ENCODE results near the gene EPYC.

EPYC gene

DNA sequence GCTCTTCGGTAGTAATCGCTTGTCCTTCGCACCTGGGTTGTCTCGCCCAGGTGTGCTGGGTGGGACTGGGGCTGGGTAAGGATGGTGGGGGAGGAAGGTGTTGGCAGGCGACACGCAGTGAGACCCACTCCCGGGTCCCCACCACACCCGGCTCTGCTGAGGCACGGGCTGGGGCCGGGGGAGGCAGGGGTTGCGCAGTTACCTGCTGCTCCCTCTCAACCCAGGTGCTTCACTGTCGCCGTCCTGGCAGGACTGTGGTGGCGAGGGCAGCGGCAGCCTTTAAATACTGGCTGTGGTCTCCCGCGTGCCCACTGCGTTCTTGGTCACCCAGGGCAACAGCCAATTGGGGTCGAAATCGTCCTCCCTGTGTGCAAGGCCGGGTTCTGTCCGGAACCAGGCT, 49.9 kb downstream of the EPYC start, which contains the start of gene CCER1:
CCER1 (minus strand) TSS at position 256 of the 400 bp plus-strand sequence. CDS start 434 bp downstream, outside the sequence.
- DNase-seq (ENCODE audit: low read depth): no peak
- TF ChIP-seq MYC (IDR thresholded peaks at IDR 0.05; ENCODE audit: low read depth, low read length) (no peak), POLR2A (IDR thresholded peaks at IDR 0.05; ENCODE audit: extremely low read depth, insufficient read length) (no peak)
- TF ChIP-seq, protein P1, sequence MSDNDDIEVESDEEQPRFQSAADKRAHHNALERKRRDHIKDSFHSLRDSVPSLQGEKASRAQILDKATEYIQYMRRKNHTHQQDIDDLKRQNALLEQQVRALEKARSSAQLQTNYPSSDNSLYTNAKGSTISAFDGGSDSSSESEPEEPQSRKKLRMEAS (IDR thresholded peaks at IDR 0.05; ENCODE audit: low read depth, low read length): no peak
- TF ChIP-seq, protein P2, sequence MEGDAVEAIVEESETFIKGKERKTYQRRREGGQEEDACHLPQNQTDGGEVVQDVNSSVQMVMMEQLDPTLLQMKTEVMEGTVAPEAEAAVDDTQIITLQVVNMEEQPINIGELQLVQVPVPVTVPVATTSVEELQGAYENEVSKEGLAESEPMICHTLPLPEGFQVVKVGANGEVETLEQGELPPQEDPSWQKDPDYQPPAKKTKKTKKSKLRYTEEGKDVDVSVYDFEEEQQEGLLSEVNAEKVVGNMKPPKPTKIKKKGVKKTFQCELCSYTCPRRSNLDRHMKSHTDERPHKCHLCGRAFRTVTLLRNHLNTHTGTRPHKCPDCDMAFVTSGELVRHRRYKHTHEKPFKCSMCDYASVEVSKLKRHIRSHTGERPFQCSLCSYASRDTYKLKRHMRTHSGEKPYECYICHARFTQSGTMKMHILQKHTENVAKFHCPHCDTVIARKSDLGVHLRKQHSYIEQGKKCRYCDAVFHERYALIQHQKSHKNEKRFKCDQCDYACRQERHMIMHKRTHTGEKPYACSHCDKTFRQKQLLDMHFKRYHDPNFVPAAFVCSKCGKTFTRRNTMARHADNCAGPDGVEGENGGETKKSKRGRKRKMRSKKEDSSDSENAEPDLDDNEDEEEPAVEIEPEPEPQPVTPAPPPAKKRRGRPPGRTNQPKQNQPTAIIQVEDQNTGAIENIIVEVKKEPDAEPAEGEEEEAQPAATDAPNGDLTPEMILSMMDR (IDR thresholded peaks at IDR 0.05; ENCODE audit: low read depth, low read length): no peak
- no peak within 1 kb of the TSS for H3K4me3 ChIP-seq (ENCODE audit: low read depth, low read length)

DNA sequence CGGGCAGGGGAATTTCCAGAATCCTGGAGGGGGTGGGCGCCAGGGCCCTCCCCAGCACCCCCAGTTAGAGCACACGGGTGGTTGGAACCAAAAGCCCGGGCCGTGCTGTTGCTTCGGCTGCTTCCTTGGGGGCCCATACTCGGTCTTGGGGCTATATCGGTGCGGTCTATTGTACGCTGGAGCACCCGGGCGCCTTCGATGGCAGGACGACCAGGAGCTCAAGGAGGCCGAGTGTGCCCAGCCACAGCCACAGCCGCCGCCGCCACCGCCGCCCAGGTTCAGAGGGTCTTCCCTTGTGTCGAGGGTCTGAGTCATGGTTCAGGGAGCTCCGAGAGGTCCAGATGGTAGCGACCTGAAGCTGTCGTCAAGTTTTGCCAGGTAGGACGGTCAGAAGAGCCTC, 50.3 kb downstream of the EPYC start:
- DNase-seq (ENCODE audit: low read depth): no peak
- TF ChIP-seq, protein P2 (IDR thresholded peaks at IDR 0.05; ENCODE audit: low read depth, low read length): no peak
- TF ChIP-seq POLR2A (IDR thresholded peaks at IDR 0.05; ENCODE audit: extremely low read depth, insufficient read length) (no peak), MYC (IDR thresholded peaks at IDR 0.05; ENCODE audit: low read depth, low read length) (no peak)
- TF ChIP-seq, protein P1 (IDR thresholded peaks at IDR 0.05; ENCODE audit: low read depth, low read length): no peak
- no peak overlapping the region for H3K4me3 ChIP-seq (ENCODE audit: low read depth, low read length)

DNA sequence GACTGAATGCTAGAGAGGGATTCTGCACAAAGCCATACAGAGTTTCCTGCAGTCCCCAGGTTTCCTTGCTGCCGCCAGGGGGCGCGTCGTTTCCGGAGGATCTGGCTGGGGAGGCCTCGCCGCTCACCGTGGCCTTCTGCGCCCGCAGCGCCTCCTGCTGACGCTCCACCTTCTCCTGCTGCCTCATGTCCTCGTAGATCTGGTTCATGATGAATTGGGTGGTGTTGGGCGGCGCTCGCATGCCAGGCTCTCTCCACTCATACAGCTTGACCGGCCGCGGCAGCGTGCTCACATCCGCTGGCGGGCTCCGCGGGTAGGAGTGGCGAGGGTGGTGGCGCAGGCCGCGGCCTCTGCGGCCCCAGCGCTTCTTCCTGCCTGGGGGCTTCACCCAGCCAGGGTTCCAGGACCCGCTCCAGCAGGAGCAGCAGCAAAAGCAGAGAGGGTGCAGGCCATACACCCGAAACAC, 50.8 kb downstream of the EPYC start:
- TF ChIP-seq, protein P2 (IDR thresholded peaks at IDR 0.05; ENCODE audit: low read depth, low read length): peak; percentile 7
- TF ChIP-seq, protein P1 (IDR thresholded peaks at IDR 0.05; ENCODE audit: low read depth, low read length): no peak
- TF ChIP-seq POLR2A (IDR thresholded peaks at IDR 0.05; ENCODE audit: extremely low read depth, insufficient read length): no peak
- H3K4me3 ChIP-seq (ENCODE audit: low read depth, low read length): no peak overlapping the region
- DNase-seq (ENCODE audit: low read depth): peak; percentile 20

DNA sequence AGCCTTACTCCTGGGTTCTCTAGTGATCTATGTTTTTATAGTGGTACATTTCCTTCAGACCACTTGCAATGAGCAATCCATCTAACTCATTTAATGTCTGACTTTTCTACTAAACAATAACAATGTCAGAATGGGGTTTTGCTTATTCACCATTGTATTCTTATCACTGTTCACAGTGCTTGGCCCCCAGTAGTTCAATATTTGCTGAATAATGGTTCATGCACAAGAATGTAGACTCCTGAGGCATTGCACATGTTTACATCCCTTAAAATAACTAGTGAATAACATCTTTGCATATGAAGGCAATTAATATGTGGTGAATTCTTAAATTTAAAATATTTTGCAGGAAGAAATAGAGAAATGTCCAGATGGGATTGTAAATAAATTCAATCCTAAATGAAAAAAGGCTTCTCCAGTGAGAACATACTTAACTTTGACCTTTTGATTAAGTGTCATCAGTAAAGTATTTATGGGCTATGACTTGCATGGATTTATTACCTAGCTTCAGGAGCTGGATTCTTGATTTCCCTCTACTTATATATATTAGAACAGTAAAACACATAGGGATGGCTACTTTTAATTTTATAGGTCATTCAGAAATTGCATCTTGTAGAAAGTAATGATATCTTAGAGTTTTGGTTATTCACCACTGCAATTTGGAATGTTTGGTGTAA, 53.2 kb downstream of the EPYC start:
- no peak overlapping the region for H3K4me3 ChIP-seq (ENCODE audit: low read depth, low read length)
- DNase-seq (ENCODE audit: low read depth): no peak
- TF ChIP-seq, protein P1 (IDR thresholded peaks at IDR 0.05; ENCODE audit: low read depth, low read length): no peak
- TF ChIP-seq, protein P2 (IDR thresholded peaks at IDR 0.05; ENCODE audit: low read depth, low read length): no peak
- TF ChIP-seq MYC (IDR thresholded peaks at IDR 0.05; ENCODE audit: low read depth, low read length): no peak
- no peak for TF ChIP-seq POLR2A (IDR thresholded peaks at IDR 0.05; ENCODE audit: extremely low read depth, insufficient read length)

DNA sequence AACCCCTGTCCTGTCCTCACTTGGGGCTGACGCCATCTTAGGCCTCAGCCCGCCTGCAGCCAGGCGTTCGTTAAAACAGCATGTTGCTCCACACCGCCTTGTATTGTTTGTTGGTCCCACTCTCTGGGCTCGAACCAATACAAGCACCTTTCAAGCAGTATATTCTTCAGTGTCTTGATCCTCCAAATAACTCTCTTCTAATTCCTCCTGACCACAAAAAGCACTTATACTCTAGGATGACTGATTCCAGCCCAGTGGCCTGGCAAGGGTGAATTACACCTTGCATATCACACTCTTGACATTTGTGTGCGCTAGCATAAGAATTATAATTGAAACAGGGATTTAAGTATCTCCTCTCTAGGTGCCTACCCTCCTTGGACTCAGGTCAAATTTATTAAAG, 56.9 kb downstream of the EPYC start:
- no peak for DNase-seq (ENCODE audit: low read depth)
- TF ChIP-seq POLR2A (IDR thresholded peaks at IDR 0.05; ENCODE audit: extremely low read depth, insufficient read length) (no peak), MYC (IDR thresholded peaks at IDR 0.05; ENCODE audit: low read depth, low read length) (no peak)
- TF ChIP-seq, protein P2 (IDR thresholded peaks at IDR 0.05; ENCODE audit: low read depth, low read length): no peak
- TF ChIP-seq, protein P1 (IDR thresholded peaks at IDR 0.05; ENCODE audit: low read depth, low read length): no peak
- H3K4me3 ChIP-seq (ENCODE audit: low read depth, low read length): no peak overlapping the region

All from NB4 (cell line).